Measurements from ENCODE around the gene RASA4B. TPM values are rescaled to one million over a fixed set of nuclear protein-coding genes. Genes with fewer than 3 reads are reported as not detected.

The RASA4B gene
- total RNA-seq, 2 experiments from 2014 or later, result 16.2 to 18.0 TPM

GRCh38 chr7:102446387-102447156, 71.0 kb downstream of the RASA4B start:
- H3K27ac Mint-ChIP-seq, result no peak overlapping the region
- POLR2A ChIA-PET, result interaction anchor here (1.0 kb wide), 1 partner anchor 51 kb away, joined by 3 read pairs; the partner anchor contains the start of gene PRKRIP1
- no peaks in the 10 kb centered on the region for H3K9me3 Mint-ChIP-seq
- H3K27me3 Mint-ChIP-seq, result no peaks in the 10 kb centered on the region
- H3K36me3 Mint-ChIP-seq, result peaks cover 13% of the 10 kb centered on the region
- H3K4me1 Mint-ChIP-seq, result no peaks in the 10 kb centered on the region
- ATAC-seq (ENCODE audit: low read depth) (no peak), DNase-seq (no peak)
- H3K4me3 Mint-ChIP-seq, result no peak overlapping the region

GRCh38 chr7:102445674-102446071, 71.9 kb downstream of the RASA4B start:
- H3K27ac Mint-ChIP-seq, result peak overlapping the region; percentile 66
- no peaks in the 10 kb centered on the region for H3K9me3 Mint-ChIP-seq
- no peak for ATAC-seq (ENCODE audit: low read depth)

DNA sequence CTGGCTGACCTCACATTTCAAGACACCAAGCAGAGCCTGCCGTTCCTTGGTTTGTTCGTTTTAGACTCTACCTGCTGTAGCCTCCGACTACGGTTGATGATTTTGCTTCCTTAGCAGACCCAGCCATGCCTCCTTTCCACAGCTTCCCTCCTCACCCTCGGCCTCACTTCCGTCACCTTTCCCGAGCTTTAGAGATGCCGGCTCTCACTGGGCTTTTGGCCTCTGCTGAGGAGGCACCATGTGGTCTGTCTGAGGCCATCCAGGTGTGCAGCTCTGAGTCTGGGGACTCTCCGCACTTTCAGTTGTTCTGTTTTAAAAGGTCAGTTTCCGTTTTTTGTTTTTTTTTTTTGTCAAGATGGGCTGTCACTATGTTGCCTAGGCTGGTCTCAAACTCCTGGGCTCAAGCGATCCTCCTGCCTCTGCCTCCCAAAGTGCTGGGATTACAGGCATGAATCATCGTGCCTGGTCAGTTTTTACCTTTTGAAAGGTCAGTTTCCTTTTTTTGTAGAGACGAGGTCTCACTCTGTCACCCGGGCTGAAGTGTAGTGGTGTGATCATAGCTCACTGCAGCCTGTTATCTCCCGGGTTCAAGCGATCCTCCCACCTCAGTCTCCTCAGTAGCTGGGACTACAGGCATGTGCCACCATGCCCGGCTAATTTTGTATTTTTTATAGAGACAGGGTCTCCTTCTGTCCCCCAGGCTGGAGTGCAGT, 72.5 kb downstream of the RASA4B start:
- Mint-ChIP-seq H3K4me3 (no peak overlapping the region), H3K27me3 (no peaks in the 10 kb centered on the region), H3K4me1 (no peaks in the 10 kb centered on the region), H3K36me3 (peaks cover 13% of the 10 kb centered on the region), H3K9me3 (no peaks in the 10 kb centered on the region), H3K27ac (no peak overlapping the region)
- ATAC-seq (ENCODE audit: low read depth), result no peak
- no peak for DNase-seq
- POLR2A ChIA-PET, result interaction anchor here (1.0 kb wide), 1 partner anchor 49 kb away, joined by 3 read pairs; the partner anchor contains the start of gene PRKRIP1

More at GRCh38 chr7:102445674-102446071, 71.9 kb downstream of the RASA4B start:
- POLR2A ChIA-PET, result interaction anchor here (1.0 kb wide), 1 partner anchor 50 kb away, joined by 3 read pairs; the partner anchor contains the start of gene PRKRIP1
- no peaks in the 10 kb centered on the region for H3K4me1 Mint-ChIP-seq
- DNase-seq, result no peak
- no peaks in the 10 kb centered on the region for H3K27me3 Mint-ChIP-seq
- no peak overlapping the region for H3K4me3 Mint-ChIP-seq
- H3K36me3 Mint-ChIP-seq, result peaks cover 13% of the 10 kb centered on the region

GRCh38 chr7:102439963-102440795, 77.4 kb downstream of the RASA4B start:
- no peak overlapping the region for H3K4me3 Mint-ChIP-seq
- H3K9me3 Mint-ChIP-seq, result no peaks in the 10 kb centered on the region
- H3K36me3 Mint-ChIP-seq, result peaks cover 15% of the 10 kb centered on the region
- no peak for ATAC-seq (ENCODE audit: low read depth)
- no peak overlapping the region for H3K27ac Mint-ChIP-seq
- POLR2A ChIA-PET, result interaction anchor here (2.7 kb wide), 1 partner anchor 14 kb away, joined by 13 read pairs; no protein-coding TSS in a partner anchor
- no peak for DNase-seq
- peaks cover 6% of the 10 kb centered on the region for H3K4me1 Mint-ChIP-seq
- no peaks in the 10 kb centered on the region for H3K27me3 Mint-ChIP-seq

- Mint-ChIP-seq H3K9me3 (no peaks in the 10 kb centered on the region), H3K4me3 (no peak overlapping the region), H3K4me1 (peaks cover 23% of the 10 kb centered on the region), H3K27ac (no peak overlapping the region), H3K36me3 (peaks cover 11% of the 10 kb centered on the region), H3K27me3 (no peaks in the 10 kb centered on the region)
- DNase-seq (no peak), ATAC-seq (ENCODE audit: low read depth) (no peak)
- POLR2A ChIA-PET, result interaction anchor here (3.6 kb wide), 1 partner anchor 10 kb away, joined by 21 read pairs; no protein-coding TSS in a partner anchor
Measured at GRCh38 chr7:102436118-102436517, 81.5 kb downstream of the RASA4B start.

GRCh38 chr7:102434039-102434486, 83.5 kb downstream of the RASA4B start:
- DNase-seq, result no peak
- peaks cover 35% of the 10 kb centered on the region for H3K4me1 Mint-ChIP-seq
- H3K9me3 Mint-ChIP-seq, result no peaks in the 10 kb centered on the region

GRCh38 chr7:102433219-102434038, 84.1 kb downstream of the RASA4B start, which contains the start of gene ORAI2:
TSS of gene ORAI2 (plus strand) at chr7:102433575. CDS start at chr7:102438957, 5,382 bp downstream.
- POLR2A ChIA-PET, result interaction anchor here (0.6 to 4.3 kb wide), 9 partner anchors 7 to 1268 kb away, joined by 3 to 37 read pairs (median 4); no protein-coding TSS in a partner anchor
- no peaks in the 10 kb centered on the region for H3K9me3 Mint-ChIP-seq
- H3K4me3 Mint-ChIP-seq, result peak within 1 kb of the TSS; percentile 90
- peak; percentile 63 for ATAC-seq (ENCODE audit: low read depth)
- H3K27ac Mint-ChIP-seq, result peak within 1 kb of the TSS; percentile 93
- peaks cover 15% of the 10 kb centered on the region for H3K36me3 Mint-ChIP-seq
- no peaks in the 10 kb centered on the region for H3K27me3 Mint-ChIP-seq
- DNase-seq, result peak; percentile 93
- peaks cover 35% of the 10 kb centered on the region for H3K4me1 Mint-ChIP-seq

More at GRCh38 chr7:102434039-102434486, 83.5 kb downstream of the RASA4B start:
- POLR2A ChIA-PET, result interaction anchor here (0.6 to 4.3 kb wide), 8 partner anchors 8 to 1268 kb away, joined by 3 to 37 read pairs (median 4); no protein-coding TSS in a partner anchor
- peaks cover 15% of the 10 kb centered on the region for H3K36me3 Mint-ChIP-seq
- no peaks in the 10 kb centered on the region for H3K27me3 Mint-ChIP-seq
- peak overlapping the region; percentile 90 for H3K4me3 Mint-ChIP-seq
- peak overlapping the region; percentile 86 for H3K27ac Mint-ChIP-seq
- ATAC-seq (ENCODE audit: low read depth), result peak; percentile 23

Small RNA genes within 50 kb of the gene (microRNA-seq; reads per million reads assigned to microRNA genes)
- gene MIR4467 (not detected), gene MIR5090 (9.1 reads per million, percentile 12 among the genes with 10 or more reads in this experiment)

Other genes with a start within 250 kb of the RASA4B start
- gene SH2B2, start 230.9 kb downstream of the RASA4B start, total RNA-seq, result 1 to 10 TPM in 1 of 2 experiments, under 1 TPM in 1; 0.97 to 1.2 TPM
- gene SPDYE6, start 161.3 kb downstream of the RASA4B start, total RNA-seq, result not detected
- gene PRKRIP1, start 121.4 kb downstream of the RASA4B start, total RNA-seq, result 10 to 100 TPM; 37.8 to 39.1 TPM
- gene ORAI2, start 84.2 kb downstream of the RASA4B start, total RNA-seq, result 10 to 100 TPM; 51.9 to 58.3 TPM
- gene ALKBH4, start 52.9 kb downstream of the RASA4B start, total RNA-seq, result 10 to 100 TPM; 12.5 to 14.0 TPM
- gene LRWD1, start 52.8 kb downstream of the RASA4B start, total RNA-seq, result 10 to 100 TPM; 14.7 to 15.8 TPM
- 10 to 100 TPM; 48.3 to 53.6 TPM for gene POLR2J, start 38.9 kb downstream of the RASA4B start, total RNA-seq
- gene UPK3BL2, start 25.9 kb upstream of the RASA4B start, total RNA-seq, result 10 to 100 TPM; 20.5 to 20.7 TPM
- under 1 TPM in 1 of 2 experiments, not detected in 1; 0.28 TPM for gene SPDYE2, start 33.4 kb upstream of the RASA4B start, total RNA-seq
- 10 to 100 TPM; 49.0 to 57.2 TPM for gene POLR2J3, start 54.8 kb upstream of the RASA4B start, total RNA-seq
- gene RASA4, start 99.0 kb upstream of the RASA4B start, total RNA-seq, result 10 to 100 TPM; 40.5 to 43.2 TPM
- gene UPK3BL1, start 125.0 kb upstream of the RASA4B start, total RNA-seq, result 10 to 100 TPM; 41.8 to 44.5 TPM
- not detected for gene SPDYE2B, start 132.5 kb upstream of the RASA4B start, total RNA-seq
- gene POLR2J2, start 153.9 kb upstream of the RASA4B start, total RNA-seq, result 10 to 100 TPM; 19.0 to 20.8 TPM
- gene FAM185A, start 231.2 kb upstream of the RASA4B start, total RNA-seq, result 1 to 10 TPM; 9.8 to 9.9 TPM

Measured in activated naive CD8-positive, alpha-beta T cell treated with anti-CD3 and anti-CD28 coated beads, Interleukin-2, amount 10 ng/mL, durations not matched to agents 7 days and 5 days (primary cell).